Keratinocyte (primary cell): ENCODE results near the gene NFATC2.

Experiments
- EZH2 ChIP-seq: IDR thresholded peaks from one replicate; pipeline ENCODE4 v1.6.1; 2012; ENCODE audit warnings: inconsistent platforms, mild to moderate bottlenecking, low read length, moderate library complexity
- TF ChIP-seq, protein P1 (sequence below), 3 experiments: IDR thresholded peaks in 1 of 3; conservative IDR thresholded peaks in 1 of 3; optimal IDR thresholded peaks in 1 of 3; 2 replicates in 2 of 3; 3 replicates in 1 of 3; pipeline versions ENCODE3 to v1.5.1; 2011; ENCODE audit warnings: low read length in 3 of 3, mild to moderate bottlenecking in 3 of 3, moderate library complexity in 2 of 3, control low read depth in 1 of 3, inconsistent platforms in 1 of 3; ENCODE audit not compliant: insufficient read depth in 2 of 3; ENCODE audit errors: extremely low read depth in 1 of 3

DNA sequence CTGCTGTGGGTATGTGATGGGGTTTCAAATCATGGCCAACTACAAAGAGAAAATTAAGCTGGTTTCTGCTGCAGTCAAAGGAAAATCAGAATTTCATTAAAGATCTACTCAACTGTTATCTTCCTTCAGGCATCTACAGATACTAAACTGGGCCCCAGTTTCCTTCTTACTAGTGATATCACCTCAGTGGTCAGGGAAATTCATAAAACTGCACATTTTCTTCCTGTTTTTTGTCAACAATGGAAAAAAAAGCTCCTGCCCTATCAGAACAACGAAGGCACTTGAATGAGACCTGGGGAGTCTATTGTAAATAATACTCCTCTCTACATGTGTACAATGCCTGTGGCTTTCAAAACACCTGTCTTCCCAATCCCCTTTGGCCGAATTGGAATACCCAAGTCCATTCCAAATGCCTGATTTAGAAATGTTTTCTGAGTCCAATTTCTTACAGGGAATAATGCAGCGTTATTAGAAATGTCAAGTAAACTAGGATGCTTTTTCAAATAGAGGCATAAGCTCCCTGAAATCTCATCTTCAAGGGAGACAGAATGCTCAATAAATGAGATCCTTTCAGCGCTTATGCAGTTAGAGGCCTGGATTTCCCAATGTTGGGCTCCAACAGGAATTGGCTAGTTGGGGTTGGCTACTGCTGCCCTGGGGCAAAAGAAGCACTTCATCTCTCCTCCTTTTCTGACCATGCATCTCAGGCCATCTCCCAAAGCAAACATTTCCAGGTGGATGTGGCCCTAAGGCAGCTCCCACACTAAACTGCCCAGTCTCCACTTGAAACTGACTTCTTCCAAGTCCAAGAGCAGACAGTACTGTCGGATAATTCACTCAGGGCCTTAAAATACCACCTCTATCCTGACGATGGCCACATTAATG is 143.3 kb downstream of the NFATC2 start:
- TF ChIP-seq EZH2, result no peak
- TF ChIP-seq, protein P1, sequence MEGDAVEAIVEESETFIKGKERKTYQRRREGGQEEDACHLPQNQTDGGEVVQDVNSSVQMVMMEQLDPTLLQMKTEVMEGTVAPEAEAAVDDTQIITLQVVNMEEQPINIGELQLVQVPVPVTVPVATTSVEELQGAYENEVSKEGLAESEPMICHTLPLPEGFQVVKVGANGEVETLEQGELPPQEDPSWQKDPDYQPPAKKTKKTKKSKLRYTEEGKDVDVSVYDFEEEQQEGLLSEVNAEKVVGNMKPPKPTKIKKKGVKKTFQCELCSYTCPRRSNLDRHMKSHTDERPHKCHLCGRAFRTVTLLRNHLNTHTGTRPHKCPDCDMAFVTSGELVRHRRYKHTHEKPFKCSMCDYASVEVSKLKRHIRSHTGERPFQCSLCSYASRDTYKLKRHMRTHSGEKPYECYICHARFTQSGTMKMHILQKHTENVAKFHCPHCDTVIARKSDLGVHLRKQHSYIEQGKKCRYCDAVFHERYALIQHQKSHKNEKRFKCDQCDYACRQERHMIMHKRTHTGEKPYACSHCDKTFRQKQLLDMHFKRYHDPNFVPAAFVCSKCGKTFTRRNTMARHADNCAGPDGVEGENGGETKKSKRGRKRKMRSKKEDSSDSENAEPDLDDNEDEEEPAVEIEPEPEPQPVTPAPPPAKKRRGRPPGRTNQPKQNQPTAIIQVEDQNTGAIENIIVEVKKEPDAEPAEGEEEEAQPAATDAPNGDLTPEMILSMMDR (optimal IDR thresholded peaks at IDR 0.05 in 1 of 3, IDR thresholded peaks at IDR 0.05 in 1 of 3, conservative IDR thresholded peaks at IDR 0.05 in 1 of 3; ENCODE audit: extremely low read depth in 1 of 3, insufficient read depth in 2 of 3, low read length in 3 of 3), result no peak
